Right lobe of liver (tissue), 4 donors: ENCODE measurements around the gene MAMDC4.

ENCODE experiments used
- POLR2A ChIP-seq: fragments of 450-650 bp; IDR thresholded peaks from one replicate; pipeline ENCODE4 v1.6.1; 2017; ENCODE audit warnings: antibody characterized with exemption, mild to moderate bottlenecking
- TF ChIP-seq, protein P1 (sequence below), 4 donors: fragments of 200-600 bp in 3 of 4; fragments of 450-650 bp in 1 of 4; IDR thresholded peaks; one replicate each; pipeline versions ENCODE4 v1.5.1 to v1.8.0; 2016 to 2022; ENCODE audit warnings: antibody characterized with exemption in 4 of 4, mild to moderate bottlenecking in 2 of 4
- donor health status: DM: no; HTN: no; CAD: no.
- donor health status: DM: no; HTN: no; CAD: no.
- donor health status: DM: no; HTN: yes; CAD: no.

DNA sequence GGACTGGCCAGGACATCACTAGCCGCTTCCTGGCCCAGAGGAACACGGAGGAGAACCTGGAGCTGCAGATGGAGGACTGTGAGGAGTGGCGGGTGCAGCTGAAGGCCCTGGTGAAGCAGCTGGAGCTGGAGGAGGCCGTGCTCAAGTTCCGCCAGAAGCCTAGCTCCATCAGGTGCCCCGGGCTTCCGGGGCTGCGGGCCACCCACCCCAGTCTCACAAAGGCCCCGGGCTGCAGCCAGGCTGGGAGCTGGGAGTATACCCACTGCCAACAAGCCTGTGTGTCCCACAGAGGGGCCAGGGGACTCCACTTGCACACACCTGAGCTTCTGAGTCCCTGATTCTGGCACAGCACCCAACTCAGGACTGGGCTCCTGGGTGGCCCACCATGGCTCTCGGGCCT is 46.1 kb upstream of the MAMDC4 start:
- TF ChIP-seq, protein P1, sequence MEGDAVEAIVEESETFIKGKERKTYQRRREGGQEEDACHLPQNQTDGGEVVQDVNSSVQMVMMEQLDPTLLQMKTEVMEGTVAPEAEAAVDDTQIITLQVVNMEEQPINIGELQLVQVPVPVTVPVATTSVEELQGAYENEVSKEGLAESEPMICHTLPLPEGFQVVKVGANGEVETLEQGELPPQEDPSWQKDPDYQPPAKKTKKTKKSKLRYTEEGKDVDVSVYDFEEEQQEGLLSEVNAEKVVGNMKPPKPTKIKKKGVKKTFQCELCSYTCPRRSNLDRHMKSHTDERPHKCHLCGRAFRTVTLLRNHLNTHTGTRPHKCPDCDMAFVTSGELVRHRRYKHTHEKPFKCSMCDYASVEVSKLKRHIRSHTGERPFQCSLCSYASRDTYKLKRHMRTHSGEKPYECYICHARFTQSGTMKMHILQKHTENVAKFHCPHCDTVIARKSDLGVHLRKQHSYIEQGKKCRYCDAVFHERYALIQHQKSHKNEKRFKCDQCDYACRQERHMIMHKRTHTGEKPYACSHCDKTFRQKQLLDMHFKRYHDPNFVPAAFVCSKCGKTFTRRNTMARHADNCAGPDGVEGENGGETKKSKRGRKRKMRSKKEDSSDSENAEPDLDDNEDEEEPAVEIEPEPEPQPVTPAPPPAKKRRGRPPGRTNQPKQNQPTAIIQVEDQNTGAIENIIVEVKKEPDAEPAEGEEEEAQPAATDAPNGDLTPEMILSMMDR (IDR thresholded peaks at IDR 0.05), result no peak
- TF ChIP-seq POLR2A, result no peak
